RCC 7860 (cell line): ENCODE measurements around the gene CCL7.
"Not testable (repeated sequence)": the region's sequence is repeated elsewhere in the genome, so short reads cannot be mapped to it uniquely, and the experiment has no call there.

Source experiments
- DNase-seq: peaks from one replicate; pipeline ENCODE4 v3.0.0-alpha.2; 2015; ENCODE audit warnings: low spot score
- FAIRE-seq: peaks from 2 replicates; lab custom pipeline; 2012; peaks lifted over from hg19 to GRCh38; lab: Jason Lieb, UNC

Gene CCL7

DNA sequence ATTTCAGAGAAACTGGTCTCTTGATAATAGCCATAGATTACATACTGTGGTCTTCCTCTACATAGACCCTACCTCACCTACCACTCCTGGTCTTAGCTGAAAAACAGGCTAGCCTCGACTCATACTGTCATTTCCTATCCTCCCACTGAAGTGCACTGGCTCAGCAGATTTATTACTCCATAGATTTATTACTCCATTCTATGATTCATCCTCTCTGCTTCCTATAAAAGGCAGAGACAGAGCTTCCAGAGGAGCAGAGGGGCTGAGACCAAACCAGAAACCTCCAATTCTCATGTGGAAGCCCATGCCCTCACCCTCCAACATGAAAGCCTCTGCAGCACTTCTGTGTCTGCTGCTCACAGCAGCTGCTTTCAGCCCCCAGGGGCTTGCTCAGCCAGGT lies at the start of gene CCL7:
CCL7 (plus strand) TSS at position 253 of the 400 bp plus-strand sequence; CDS start at position 323, 70 bp downstream.
- DNase-seq (peak; percentile 21), FAIRE-seq (no peak)

- FAIRE-seq (no peak), DNase-seq (no peak)
Observed at GRCh38 chr17:34220752-34221395, 49.1 kb upstream of the CCL7 start.

DNA sequence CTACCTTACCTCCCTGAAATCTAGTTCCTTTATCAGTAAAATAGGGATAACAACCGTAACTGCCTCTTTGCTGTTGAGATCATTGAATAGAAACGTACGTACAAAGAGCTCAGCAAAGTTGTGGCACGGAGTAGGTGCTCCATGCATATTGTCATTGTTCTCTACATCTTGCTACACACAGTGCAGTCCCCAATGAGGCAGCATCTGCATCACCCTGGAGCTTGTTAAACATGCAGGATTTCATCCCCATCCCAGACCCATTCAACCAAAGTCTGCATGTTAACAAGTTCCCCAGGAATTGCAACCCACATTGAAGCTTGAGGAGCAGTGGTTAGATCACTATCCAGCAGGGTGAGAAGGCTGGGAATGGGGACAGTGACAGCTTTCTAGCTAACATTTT lies 48.6 kb upstream of the CCL7 start:
- DNase-seq (no peak), FAIRE-seq (no peak)

DNA sequence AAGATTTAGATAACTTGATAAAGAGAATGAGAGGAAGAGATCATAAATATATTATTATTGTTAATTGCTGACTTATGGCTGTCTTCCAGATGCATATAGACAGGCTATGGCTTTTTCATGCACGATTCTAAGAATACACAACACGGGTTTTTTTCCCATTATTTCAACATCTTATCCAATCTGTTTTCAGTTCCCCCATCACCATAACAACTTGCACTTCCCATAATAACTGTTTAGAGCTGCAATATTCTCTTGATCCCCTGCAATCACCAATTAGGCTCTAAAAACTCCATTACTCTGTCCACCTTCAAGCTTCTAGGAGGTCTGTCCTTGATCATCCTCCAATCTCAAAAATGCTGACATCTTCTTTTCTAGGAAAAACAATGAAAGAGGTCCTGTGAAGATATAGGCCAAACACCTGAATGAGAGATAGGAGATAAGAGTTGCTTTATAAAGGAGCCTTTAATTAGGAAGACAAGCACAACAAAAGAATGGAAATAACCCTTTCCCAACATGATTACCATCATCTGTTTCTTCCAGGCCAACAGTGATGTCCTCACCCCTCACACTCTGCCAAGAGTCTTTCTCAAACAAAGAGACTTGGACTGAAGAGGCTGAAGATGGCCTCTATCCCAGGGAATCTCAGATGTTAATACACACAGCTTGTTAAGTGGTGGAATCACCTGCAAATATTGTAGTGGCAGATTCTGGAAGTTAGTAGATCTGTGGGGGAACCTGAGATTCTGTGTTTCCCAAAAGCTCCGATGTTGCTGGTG lies 47.1 kb upstream of the CCL7 start:
- no peak for DNase-seq
- FAIRE-seq, result no peak

GRCh38 chr17:34225046-34225445 lies 45.0 kb upstream of the CCL7 start:
- FAIRE-seq, result no peak

DNA sequence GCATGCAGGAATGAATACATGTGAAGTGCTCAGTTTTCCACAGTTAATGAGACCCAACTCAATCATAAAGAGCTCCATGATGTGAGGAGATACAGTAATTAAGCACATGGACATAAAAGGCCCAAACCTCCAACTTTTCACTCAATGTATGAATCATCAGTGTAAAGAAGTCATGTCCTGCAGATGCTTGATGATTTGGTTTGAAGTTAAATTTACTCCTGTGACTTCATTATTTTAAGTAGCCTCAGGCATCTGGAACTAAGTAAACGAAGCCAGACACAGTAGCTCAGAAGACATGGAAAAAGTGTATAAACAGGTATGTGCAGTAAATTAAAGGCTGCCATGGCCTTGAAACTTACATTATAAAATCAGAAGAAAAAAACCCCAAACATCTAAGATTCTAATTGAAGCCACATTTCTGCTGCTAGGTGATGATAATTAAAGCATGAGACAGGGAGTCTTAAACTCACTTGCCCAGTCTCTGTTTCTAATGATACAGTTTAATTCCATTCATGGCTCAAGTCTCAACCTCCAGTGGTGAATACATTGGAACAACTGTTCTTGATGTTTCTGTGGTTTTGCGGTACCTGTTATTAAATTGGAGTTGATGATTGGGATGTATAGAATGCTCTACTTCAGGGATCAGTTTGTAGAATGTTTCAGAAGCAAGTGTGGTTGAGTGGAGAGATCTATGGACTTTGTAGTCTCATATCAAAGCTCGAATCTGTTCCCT lies 43.8 kb upstream of the CCL7 start:
- no peak for DNase-seq
- no peak for FAIRE-seq

More at GRCh38 chr17:34225046-34225445, 45.0 kb upstream of the CCL7 start:
- DNase-seq, result no peak

DNA sequence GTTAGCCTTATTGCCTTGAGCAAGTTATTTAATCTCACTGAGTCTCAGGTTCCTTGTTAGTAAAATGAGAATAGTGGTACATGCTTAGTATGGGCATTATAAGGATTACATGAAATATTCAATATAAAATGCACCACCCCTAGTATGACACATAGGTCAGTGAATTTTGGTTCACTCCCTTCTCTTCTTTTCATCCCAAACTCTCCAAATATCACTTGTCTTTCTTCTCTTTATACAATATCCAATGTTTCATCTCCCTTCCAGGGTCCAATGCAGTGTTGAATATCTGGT lies 43.3 kb upstream of the CCL7 start:
- DNase-seq, result no peak
- FAIRE-seq, result no peak

GRCh38 chr17:34227293-34227692 lies 42.7 kb upstream of the CCL7 start:
- DNase-seq, FAIRE-seq: not testable (repeated sequence)

DNA sequence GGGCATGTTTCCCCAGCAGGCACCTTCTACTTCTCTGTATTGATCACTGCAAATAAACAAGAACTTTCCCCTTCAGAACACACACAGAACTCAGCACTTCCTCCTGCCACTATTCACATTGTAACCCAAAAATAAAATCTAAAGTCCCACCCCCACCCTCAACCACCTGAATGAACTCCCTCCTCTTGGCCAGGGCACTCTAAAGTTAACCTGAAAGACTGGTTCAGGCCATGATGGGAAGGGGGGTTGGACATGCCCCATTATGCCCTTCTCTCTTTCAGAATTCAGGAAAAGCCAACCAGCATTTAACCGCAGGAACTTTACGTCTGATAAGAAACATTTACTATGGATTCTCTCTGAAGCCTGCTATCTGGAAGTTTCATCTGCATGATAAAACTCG lies 42.3 kb upstream of the CCL7 start:
- FAIRE-seq (no peak), DNase-seq (no peak)

DNA sequence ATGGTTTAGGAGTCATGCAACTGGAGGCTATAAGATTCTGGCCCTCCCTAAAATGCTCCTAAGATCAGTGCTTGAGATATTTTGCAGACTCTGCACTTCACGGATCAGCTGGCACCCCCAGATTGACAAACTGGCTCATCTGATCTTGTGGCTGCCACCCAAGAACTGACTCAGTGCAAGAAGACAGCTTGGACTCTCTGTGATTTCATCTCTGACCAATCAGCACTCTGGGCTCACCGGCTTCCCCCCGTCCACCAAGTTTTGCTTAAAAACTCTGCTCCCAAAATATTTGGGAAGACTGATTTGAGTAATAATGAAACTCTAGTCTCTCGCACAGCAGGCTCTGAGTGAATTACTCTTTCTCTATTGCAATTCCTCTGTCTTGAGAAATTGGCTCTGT lies 41.2 kb upstream of the CCL7 start:
- DNase-seq (no peak), FAIRE-seq (no peak)

DNA sequence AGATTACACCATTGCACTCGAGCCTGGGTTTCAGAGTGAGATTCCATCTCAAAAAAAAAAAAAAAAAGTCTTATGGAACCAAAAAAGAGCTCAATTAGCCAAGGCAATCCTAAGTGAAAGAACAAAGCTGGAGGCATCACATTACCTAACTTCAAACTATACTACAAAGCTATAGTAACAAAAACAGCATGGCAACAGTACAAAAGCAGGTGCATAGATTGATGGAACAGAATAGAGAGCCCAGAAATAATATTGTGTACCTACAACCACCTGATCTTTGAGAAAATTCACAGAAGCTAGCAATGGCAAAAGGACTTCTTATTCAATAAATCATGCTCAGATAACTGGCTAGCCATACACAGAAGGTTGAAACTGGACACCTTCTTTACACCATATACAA lies 39.7 kb upstream of the CCL7 start:
- DNase-seq (no peak), FAIRE-seq (no peak)

- DNase-seq (no peak), FAIRE-seq (no peak)
Observed at GRCh38 chr17:34234616-34235015, 35.4 kb upstream of the CCL7 start.

- FAIRE-seq, result no peak
Observed at GRCh38 chr17:34235389-34236028, 34.5 kb upstream of the CCL7 start.

GRCh38 chr17:34236281-34236892 lies 33.6 kb upstream of the CCL7 start:
- FAIRE-seq (no peak), DNase-seq (no peak)

More at GRCh38 chr17:34235389-34236028, 34.5 kb upstream of the CCL7 start:
- peak; percentile 58 for DNase-seq

DNA sequence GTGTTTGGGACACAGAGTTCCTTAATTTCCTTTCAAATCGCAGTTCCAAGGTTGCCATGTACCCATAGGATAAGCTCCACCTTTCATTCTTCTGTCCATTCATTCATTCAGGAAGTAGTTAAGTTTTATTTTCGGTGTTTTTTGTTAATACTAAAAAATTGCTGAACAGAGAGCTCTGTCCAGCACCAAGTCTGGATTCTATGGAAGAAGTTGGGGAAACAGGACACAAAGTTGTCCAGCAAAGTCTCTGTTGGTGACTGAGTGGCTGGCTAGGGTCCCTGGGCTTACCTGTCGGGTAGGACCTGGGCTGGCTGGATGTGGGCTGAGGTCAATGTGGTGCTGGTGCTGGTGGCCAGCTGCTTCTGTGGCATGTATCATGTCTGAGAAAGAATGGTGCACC lies 32.6 kb upstream of the CCL7 start:
- FAIRE-seq (no peak), DNase-seq (no peak)

- DNase-seq (no peak), FAIRE-seq (no peak)
Observed at GRCh38 chr17:34241062-34241461, 29.0 kb upstream of the CCL7 start.

- FAIRE-seq, result no peak
- no peak for DNase-seq
Observed at GRCh38 chr17:34242587-34243363, 27.2 kb upstream of the CCL7 start.

DNA sequence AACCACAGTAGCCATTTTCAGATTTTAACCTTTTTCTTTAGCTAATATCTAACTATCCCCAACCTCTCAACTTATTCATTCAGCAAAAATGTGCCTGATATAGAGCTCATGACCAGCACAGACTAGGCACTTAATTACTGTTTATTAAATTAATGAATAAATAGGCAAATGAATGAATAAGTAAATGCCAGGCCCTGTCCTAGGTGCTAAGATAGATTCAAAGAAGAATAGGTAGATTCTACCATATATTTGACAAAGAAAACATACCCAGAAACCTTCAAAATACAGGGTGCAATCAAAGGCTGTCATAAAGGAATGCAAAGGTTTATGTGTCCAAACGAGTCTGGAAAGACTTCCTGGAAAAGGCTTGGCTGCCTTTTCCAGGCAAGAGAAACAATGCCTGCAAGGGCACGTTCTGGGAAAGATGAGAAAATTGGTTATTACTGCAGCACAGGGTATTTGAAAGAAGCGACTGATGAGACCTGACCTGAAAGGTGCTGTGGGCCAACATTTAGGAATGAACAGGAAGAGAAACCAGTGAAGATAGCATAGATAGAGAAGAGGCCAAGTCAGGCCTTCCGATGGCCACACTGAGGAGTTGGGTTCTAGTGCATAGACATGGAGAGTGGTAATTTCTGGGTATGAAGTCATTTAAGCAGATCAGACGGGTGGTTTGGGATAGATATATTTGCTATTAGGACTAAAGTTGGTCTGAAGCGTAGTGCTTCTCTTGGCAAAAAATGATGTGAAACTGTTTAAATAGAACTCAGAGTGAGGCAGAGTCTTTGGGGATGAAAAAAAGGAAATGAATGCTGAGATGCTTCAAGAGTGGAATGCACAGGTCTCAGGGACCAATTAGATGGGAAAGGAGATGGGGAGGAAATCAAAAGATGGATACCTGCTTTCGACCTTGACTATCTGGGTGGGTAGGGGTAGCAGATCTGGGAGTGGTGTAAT lies 26.4 kb upstream of the CCL7 start:
- FAIRE-seq (no peak), DNase-seq (no peak)

GRCh38 chr17:34245351-34245905 lies 24.6 kb upstream of the CCL7 start:
- FAIRE-seq, result no peak
- DNase-seq, result no peak
